WTC11 (cell line): ENCODE data around the gene DLL1. TPM values are rescaled to one million over a fixed set of nuclear protein-coding genes. Genes with fewer than 3 reads are reported as not detected.

Experiments used
- ATAC-seq: fragments of 200-7000 bp; cut with Tn5 transposase; 2 replicates; pipeline ENCODE4 v1.10.0; 2021; ENCODE audit warnings: mild to moderate bottlenecking, moderate library complexity
- CTCF ChIA-PET: fragments of 300-600 bp; sonication (Branson Sonifier 250); formaldehyde crosslinking; loops from one replicate; lab custom pipeline; 2021; ENCODE audit warnings: antibody characterized with exemption; lab: Charles Lee
- POLR2A ChIA-PET: fragments of 350-600 bp; sonication (Branson Sonifier 250); formaldehyde crosslinking; loops from one replicate; lab custom pipeline; 2021; ENCODE audit warnings: antibody characterized with exemption; lab: Charles Lee
- DNase-seq: peaks from one replicate; pipeline ENCODE4 v3.0.0; 2021; ENCODE audit warnings: low spot score
- H3K27ac Mint-ChIP-seq: 2 replicates; pipeline ENCODE4 v1.8.0; 2021; ENCODE audit warnings: mixed read lengths
- H3K27me3 Mint-ChIP-seq: 2 replicates; pipeline ENCODE4 v1.8.0; 2021; ENCODE audit warnings: low read depth, mild to moderate bottlenecking, moderate library complexity, mixed read lengths
- H3K36me3 Mint-ChIP-seq: 2 replicates; pipeline ENCODE4 v1.8.0; 2021; ENCODE audit warnings: mixed read lengths
- H3K4me1 Mint-ChIP-seq: 2 replicates; pipeline ENCODE4 v1.8.0; 2022; ENCODE audit warnings: mixed read lengths
- H3K4me3 Mint-ChIP-seq: 2 replicates; pipeline ENCODE4 v1.8.0; 2021; ENCODE audit warnings: mild to moderate bottlenecking, moderate library complexity, mixed read lengths
- H3K9me3 Mint-ChIP-seq: 2 replicates; pipeline ENCODE4 v1.8.0; 2021; ENCODE audit warnings: mixed read lengths
- CREM ChIP-seq: sonication (generic); formaldehyde crosslinking; IDR thresholded peaks from 2 replicates; pipeline ENCODE4 v1.8.1; 2022; ENCODE audit warnings: mild to moderate bottlenecking, missing genetic modification reagents, moderate library complexity
- E2F4 ChIP-seq: sonication (generic); formaldehyde crosslinking; IDR thresholded peaks from 2 replicates; pipeline ENCODE4 v1.8.1; 2022; ENCODE audit warnings: low read depth, mild to moderate bottlenecking, moderate library complexity, missing genetic modification reagents, borderline replicate concordance
- ERG ChIP-seq: fragments of 250-450 bp; sonication (Bioruptor Pico); IDR thresholded peaks from 2 replicates; pipeline ENCODE4 v1.8.0; 2021; ENCODE audit warnings: mild to moderate bottlenecking
- FOXP1 ChIP-seq: sonication (generic); formaldehyde crosslinking; IDR thresholded peaks from 2 replicates; pipeline ENCODE4 v1.8.0; 2022; ENCODE audit warnings: missing genetic modification reagents, mild to moderate bottlenecking, moderate library complexity, borderline replicate concordance
- GABPB1 ChIP-seq: sonication (generic); formaldehyde crosslinking; IDR thresholded peaks from 2 replicates; pipeline ENCODE4 v1.8.1; 2023; ENCODE audit warnings: mild to moderate bottlenecking, missing genetic modification reagents
- HMGA2 ChIP-seq: fragments of 250-450 bp; sonication (Bioruptor Pico); IDR thresholded peaks from 2 replicates; pipeline ENCODE4 v1.4.0; 2021; ENCODE audit warnings: mild to moderate bottlenecking, moderate library complexity
- HMGXB4 ChIP-seq: sonication (generic); formaldehyde crosslinking; IDR thresholded peaks from 2 replicates; pipeline ENCODE4 v1.8.1; 2023; ENCODE audit warnings: mild to moderate bottlenecking, moderate library complexity, missing genetic modification reagents
- JAZF1 ChIP-seq: fragments of 250-450 bp; sonication (Bioruptor Pico); IDR thresholded peaks from 2 replicates; pipeline ENCODE4 v1.9.0; 2021; ENCODE audit warnings: moderate library complexity, mild to moderate bottlenecking, inconsistent platforms
- MXD4 ChIP-seq: fragments of 250-450 bp; sonication (Bioruptor Pico); IDR thresholded peaks from 2 replicates; pipeline ENCODE4 v1.8.0; 2021; ENCODE audit warnings: mild to moderate bottlenecking, moderate library complexity, borderline replicate concordance
- SMAD4 ChIP-seq: sonication (generic); formaldehyde crosslinking; IDR thresholded peaks from 2 replicates; pipeline ENCODE4 v1.8.0; 2022; ENCODE audit warnings: mild to moderate bottlenecking, missing genetic modification reagents
- TP53 ChIP-seq: sonication (generic); formaldehyde crosslinking; IDR thresholded peaks from 2 replicates; pipeline ENCODE4 v1.8.1; 2023; ENCODE audit warnings: mild to moderate bottlenecking, missing genetic modification reagents
- ZNF263 ChIP-seq: sonication (generic); formaldehyde crosslinking; IDR thresholded peaks from 2 replicates; pipeline ENCODE4 v1.8.1; 2022; ENCODE audit warnings: low read depth, mild to moderate bottlenecking, moderate library complexity, missing genetic modification reagents
- ZNF423 ChIP-seq: fragments of 250-450 bp; sonication (Bioruptor Pico); IDR thresholded peaks from 2 replicates; pipeline ENCODE4 v2.1.2; 2022; ENCODE audit warnings: mild to moderate bottlenecking, moderate library complexity
- total RNA-seq: library from RNA; stranded (reverse); gene quantifications from 3 replicates; pipeline ENCODE4 v1.2.3, GENCODE V29; 2021

The DLL1 gene
- total RNA-seq, 1 experiment from 2014 or later: 25.3 TPM

- POLR2A ChIA-PET: no interaction called here
- TF ChIP-seq TP53 (CRISPR knock-in tag): no peak
- TF ChIP-seq SMAD4 (CRISPR knock-in tag): no peak
- no peak for TF ChIP-seq HMGXB4 (CRISPR knock-in tag)
- no peak for TF ChIP-seq ZNF263 (CRISPR knock-in tag)
- TF ChIP-seq GABPB1 (CRISPR knock-in tag): no peak
- no peak for TF ChIP-seq FOXP1 (CRISPR knock-in tag)
- TF ChIP-seq ERG (CRISPR knock-in tag): no peak
- no peak for TF ChIP-seq JAZF1 (CRISPR knock-in tag)
- DNase-seq: no peak
- H3K4me1 Mint-ChIP-seq: peaks cover 23% of the 10 kb centered on the region
- no peak overlapping the region for H3K4me3 Mint-ChIP-seq
- H3K27ac Mint-ChIP-seq: no peak overlapping the region
- peaks cover 5% of the 10 kb centered on the region; the same call in 1 of the 2 replicates for H3K27me3 Mint-ChIP-seq
- CTCF ChIA-PET: no interaction called here
- no peaks in the 10 kb centered on the region for H3K36me3 Mint-ChIP-seq
- no peaks in the 10 kb centered on the region for H3K9me3 Mint-ChIP-seq
- no peak for ATAC-seq
Observed at GRCh38 chr6:170247178-170247701, 43.6 kb downstream of the DLL1 start.

GRCh38 chr6:170245475-170245992 lies 45.3 kb downstream of the DLL1 start:
- Mint-ChIP-seq H3K36me3 (no peaks in the 10 kb centered on the region), H3K4me1 (peaks cover 23% of the 10 kb centered on the region), H3K9me3 (no peaks in the 10 kb centered on the region), H3K27ac (no peak overlapping the region), H3K4me3 (no peak overlapping the region), H3K27me3 (peaks cover 5% of the 10 kb centered on the region; the same call in 1 of the 2 replicates)
- TF ChIP-seq ZNF423 (no peak), HMGA2 (CRISPR knock-in tag) (no peak), E2F4 (CRISPR knock-in tag) (no peak), SMAD4 (CRISPR knock-in tag) (no peak), CREM (CRISPR knock-in tag) (no peak)
- CTCF ChIA-PET: no interaction called here
- ATAC-seq: no peak
- POLR2A ChIA-PET: no interaction called here
- no peak for DNase-seq

GRCh38 chr6:170244721-170245474 lies 46.0 kb downstream of the DLL1 start:
- H3K4me1 Mint-ChIP-seq: peaks cover 23% of the 10 kb centered on the region
- DNase-seq (peak; percentile 33), ATAC-seq (peak; percentile 62)
- ChIA-PET POLR2A (interaction anchor here (0.6 kb wide), 1 partner anchor 45 kb away, joined by 3 read pairs; no protein-coding TSS in a partner anchor), CTCF (interaction anchor here (1.0 kb wide), 2 partner anchors 13 to 413 kb away, joined by 3 read pairs; no protein-coding TSS in a partner anchor)
- H3K9me3 Mint-ChIP-seq: no peaks in the 10 kb centered on the region
- H3K27me3 Mint-ChIP-seq: peaks cover 5% of the 10 kb centered on the region; the same call in 1 of the 2 replicates
- no peak for TF ChIP-seq MXD4 (CRISPR knock-in tag)
- TF ChIP-seq FOXP1 (CRISPR knock-in tag): 0 out of 2 replicates have a peak, but pooled peaks have one; percentile 16
- no peaks in the 10 kb centered on the region for H3K36me3 Mint-ChIP-seq
- peak overlapping the region; percentile 84; the same call in 1 of the 2 replicates for H3K27ac Mint-ChIP-seq
- H3K4me3 Mint-ChIP-seq: no peak overlapping the region
